Hypothalamus (tissue), 51 donors: ENCODE measurements around the gene WIPF1.

ENCODE experiments used
- DNase-seq, 51 donors: peaks; one replicate each; lab custom pipeline; 2025; lab: John Stamatoyannopoulos, UW

The WIPF1 gene, protein sequence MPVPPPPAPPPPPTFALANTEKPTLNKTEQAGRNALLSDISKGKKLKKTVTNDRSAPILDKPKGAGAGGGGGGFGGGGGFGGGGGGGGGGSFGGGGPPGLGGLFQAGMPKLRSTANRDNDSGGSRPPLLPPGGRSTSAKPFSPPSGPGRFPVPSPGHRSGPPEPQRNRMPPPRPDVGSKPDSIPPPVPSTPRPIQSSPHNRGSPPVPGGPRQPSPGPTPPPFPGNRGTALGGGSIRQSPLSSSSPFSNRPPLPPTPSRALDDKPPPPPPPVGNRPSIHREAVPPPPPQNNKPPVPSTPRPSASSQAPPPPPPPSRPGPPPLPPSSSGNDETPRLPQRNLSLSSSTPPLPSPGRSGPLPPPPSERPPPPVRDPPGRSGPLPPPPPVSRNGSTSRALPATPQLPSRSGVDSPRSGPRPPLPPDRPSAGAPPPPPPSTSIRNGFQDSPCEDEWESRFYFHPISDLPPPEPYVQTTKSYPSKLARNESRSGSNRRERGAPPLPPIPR

DNA sequence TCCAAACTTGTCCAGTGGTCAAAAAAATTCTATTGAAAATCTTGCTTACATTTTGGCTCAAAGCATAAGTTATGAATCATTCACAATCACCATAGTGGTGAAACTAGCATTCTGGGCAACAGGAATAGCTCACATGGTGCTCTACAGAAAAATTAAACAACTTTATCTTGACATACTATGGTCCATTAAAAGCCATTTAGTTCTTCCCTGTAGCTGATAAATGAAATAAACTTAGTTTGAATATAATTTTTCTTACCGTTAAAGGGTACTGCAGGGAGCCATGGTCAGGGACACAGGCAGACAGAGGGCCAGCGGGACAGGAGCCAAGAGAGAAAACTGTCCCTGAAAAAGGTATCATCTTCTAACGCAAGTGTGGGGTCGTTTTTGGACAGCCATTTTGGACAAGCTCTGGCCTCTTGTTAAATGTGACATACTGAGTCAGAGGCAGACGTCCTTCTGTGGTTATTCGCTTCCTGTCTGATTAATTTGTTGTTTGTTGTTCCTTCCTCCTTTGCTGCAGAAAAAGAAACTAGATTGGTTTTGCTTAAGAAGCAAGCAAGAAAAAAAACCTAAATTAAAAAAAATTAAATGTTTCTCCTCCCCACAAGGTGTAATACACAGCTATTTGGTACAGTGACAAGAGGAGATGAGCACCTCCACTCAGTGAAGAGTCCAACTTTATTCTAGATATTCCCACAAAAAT lies at the start of gene WIPF1:
WIPF1 (minus strand) TSS at position 460 of the 703 bp plus-strand sequence. CDS start 12,231 bp downstream, outside the sequence.
- no peak for DNase-seq

DNA sequence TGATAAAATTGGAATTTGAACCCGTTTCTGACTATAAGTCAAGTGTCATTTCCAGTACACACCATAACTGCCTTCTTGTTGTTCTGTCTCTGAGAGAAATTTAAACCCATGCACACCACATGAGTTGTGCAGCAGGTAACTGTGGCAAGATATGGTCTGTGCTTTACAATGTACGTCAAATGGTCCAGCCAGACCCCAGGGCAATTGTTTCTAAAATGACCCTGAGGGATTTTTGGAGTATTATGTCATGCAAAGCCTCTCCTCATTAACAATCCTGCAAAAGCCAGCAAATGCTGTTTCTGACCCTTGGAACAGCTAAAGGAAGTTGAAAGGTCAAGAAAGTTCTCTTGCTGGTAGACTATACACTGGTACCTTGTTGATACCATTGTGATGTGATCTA lies 47.7 kb upstream of the WIPF1 start:
- no peak for DNase-seq

DNA sequence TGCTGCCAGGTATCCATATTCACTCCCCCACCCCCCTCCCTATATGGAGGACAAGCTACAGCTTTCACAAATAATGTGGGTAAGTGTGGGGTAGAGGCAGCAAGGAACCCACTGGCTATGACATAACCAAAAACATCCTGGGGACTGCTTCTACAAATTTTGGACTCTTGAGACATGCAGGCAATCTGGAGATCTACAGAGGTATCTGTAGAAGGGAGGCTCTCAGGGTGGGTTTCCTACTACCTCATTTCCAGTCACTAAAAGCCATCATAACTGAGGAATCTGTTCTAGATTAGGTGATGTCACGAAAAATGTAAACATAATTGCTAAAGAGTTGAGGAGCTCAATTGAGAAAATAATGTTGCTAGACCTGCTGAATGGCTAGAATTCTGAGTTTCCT lies 46.8 kb upstream of the WIPF1 start:
- no peak for DNase-seq

DNA sequence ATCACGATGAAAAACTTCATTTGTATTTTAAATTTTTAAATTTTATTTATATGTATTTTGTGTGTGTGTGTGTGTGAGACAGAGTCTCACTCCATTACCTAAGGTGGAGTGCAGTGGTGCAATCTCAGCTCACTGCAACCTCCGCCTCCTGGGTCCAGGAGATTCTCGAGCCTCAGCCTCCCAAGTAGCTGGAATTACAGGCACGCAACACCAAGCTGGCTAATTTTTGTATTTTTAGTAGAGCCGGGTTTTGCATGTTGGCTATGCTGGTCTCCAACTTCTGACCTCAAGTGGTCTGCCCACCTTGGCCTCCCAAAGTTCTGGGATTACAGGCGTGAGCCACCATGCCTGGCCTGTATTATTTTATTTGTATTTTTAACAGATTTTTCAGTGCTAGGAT lies 45.8 kb upstream of the WIPF1 start:
- DNase-seq, result no peak

DNA sequence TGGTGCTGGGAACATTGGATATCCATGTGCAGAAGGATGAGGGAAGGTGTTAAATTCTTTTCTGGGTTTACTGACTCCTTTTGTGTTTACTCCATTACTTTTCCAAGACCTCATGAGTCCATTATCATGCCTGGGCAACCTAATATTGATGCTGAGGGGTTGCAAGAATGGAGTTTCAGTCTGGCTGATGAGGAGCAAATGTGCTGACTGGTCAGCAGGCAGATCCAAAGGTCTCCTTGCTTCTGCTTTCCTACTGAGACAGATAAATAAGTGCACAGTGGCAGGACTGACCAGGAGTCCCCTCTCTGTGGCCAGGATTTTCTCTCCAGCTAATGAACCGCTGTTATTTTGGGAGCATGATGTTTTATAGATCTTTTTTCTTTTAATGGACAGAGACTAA lies 43.6 kb upstream of the WIPF1 start:
- DNase-seq, result no peak

DNA sequence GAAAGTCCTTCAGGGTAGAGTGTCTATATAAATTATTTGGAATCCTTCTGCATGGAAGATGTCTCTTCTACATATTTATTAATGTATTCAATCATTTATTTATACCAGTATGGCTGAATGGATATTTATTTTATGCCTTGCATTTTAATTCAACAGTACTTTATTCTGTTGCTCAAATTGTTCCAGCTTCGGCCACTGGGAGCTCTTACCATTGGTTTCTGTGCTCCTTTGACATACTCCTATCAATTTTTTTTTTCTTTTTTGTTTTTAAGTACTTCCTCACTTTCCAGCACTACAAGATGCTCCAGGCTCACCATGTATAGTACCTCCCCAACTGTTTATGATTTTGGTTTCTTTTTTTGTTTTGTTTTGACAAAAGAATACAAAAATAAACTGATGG lies 39.4 kb upstream of the WIPF1 start:
- DNase-seq, result no peak

DNA sequence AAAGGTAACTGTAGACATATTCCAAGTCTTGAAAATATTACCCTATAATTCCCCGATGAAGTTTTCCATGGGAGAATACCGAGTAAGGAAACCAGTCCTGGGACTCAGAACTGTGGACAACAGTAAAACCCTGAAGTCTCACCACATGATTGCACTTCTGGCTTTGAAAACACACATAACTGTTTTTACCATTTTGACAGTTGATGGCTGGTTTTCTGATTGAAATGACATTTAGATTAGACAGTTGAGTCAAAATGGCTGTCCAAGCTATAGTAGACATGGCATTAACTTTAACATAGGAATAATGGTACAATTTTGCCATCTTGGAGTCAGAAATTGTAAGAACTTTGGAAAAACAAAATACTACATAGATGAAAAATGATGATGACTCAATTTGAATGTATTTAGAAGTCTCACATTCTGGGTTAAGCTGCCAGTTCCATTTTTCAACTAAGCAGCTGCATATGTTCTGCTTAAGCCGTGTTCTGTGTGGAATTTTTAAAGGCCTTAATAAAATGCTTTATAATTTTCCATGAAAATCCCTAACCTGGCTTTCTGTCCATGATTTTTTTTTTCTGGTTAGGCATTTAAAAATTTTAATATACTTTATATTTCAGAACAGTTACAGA lies 38.3 kb upstream of the WIPF1 start:
- no peak for DNase-seq

DNA sequence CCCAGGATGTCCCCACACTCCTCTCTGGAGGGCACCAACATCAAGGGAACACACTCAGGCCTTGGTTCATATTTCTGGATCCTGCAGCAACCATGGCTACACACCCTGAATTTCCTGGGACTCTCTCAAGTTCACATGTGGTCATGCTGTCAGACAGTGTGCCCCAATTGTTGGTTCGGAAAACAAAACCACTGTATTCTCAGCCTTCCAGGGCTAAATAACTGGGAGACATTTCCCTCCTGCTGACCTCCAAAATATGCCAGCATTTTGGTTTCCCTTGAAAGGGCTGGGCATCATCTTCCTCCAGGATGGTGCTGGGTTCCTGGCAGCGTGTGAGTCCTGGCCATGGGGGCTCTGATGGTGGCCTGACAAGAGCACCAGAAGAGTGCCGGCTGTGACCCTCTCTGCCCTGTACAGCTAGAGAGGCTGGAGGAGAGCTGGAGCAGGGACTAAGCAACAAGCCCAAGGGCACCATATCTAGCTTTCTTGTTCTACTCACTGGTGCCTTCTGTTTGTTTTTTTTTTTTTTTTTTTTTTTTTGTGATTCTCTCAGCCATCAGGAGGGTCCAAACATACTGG lies 37.5 kb upstream of the WIPF1 start:
- peak in 3 of 51 donors; percentile 11 to 14 (median 11) for DNase-seq

DNA sequence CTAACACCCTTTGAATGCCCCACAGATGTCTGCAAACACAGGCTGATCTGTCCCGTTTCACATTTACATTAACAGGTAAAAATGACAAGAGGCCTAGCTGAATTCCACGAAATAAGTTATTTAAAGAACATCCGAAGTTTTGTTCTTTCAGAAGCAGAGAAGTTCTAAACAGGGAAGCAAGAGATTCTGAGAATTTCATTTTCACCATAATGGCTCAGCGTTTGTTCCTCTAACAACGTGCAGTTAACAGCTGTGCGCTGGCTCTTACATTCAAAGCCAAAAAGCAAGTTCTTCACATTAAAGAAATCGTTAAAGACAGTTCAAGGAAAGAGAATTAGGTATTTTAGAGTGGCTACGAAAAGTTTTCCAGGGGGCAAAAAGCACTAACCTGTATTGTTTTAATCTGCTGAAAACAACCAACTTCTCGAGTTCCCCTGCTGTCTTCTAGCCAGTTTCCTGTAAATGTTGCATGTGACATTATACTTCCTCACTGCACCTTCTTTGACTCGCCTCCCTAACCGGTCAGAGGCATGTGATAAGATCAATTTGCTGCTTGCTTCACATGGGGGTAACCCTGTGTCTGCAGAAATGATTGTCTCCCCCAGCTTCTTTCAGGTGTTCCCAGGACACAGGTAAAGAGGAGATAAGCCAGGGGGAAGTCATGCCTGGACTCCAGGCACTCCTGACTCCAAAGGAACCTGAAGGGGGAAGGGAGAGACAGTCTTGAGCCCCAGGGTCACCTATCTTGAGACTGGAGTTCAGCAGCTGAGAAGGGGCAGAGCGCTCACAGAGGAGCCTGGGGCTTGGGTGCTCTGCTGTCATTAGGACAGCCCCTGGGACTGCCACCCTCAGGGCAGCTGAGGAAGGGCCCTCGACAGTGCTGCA lies 36.8 kb upstream of the WIPF1 start:
- peak in 4 of 51 donors; percentile 4 to 16 (median 12) for DNase-seq

DNA sequence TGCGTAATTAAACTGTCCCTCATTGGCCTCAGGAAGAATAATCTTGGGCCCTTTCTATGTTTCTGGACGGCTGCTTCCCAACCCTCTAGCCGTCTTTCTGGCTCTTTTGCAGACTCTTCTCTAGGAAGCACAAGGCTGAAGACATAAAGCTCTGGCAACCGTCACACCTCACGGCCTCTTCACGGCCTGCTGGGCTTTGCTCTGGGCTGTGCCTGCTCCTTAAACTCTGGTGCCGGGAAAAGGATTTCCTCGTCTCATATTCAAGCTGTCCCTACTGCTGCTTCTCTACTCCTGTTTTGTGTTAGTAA lies 36.0 kb upstream of the WIPF1 start:
- DNase-seq, result no peak

DNA sequence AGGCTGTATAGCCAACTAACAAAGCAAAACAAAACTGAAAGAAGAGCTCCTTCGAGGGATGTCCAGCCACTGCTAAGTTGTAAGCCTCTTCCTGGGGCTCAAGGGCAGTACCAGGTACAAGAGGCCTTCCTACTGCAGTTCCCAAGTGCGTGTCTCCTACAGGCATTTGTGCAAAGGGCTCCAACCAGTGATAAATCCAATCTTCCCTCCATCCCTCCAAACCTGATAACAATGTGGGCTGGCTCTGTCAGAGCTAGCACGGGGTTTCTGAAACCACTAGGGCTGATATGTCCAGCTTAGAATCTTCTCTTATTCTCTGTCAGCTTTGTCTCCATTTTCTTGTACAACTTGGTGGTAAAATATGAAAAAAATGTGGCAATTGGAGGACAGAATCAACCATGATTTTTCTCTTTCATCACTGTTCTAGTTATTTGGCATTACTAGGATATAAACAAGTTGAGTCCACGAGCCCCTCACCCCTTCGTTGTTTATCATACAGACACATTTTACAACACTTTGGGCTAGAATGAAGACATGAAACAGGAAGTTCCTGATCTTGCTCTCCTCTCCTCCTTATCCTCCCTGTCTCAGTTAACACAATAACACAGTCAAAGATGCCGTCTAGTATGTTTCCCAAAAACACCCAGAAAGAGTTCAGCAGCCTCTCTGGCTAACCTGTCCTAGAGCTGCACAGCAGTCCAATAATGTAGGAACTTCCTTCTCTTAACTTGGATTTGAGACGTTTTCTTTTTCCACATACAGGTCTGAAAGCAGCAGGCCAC lies 35.4 kb upstream of the WIPF1 start:
- no peak for DNase-seq

DNA sequence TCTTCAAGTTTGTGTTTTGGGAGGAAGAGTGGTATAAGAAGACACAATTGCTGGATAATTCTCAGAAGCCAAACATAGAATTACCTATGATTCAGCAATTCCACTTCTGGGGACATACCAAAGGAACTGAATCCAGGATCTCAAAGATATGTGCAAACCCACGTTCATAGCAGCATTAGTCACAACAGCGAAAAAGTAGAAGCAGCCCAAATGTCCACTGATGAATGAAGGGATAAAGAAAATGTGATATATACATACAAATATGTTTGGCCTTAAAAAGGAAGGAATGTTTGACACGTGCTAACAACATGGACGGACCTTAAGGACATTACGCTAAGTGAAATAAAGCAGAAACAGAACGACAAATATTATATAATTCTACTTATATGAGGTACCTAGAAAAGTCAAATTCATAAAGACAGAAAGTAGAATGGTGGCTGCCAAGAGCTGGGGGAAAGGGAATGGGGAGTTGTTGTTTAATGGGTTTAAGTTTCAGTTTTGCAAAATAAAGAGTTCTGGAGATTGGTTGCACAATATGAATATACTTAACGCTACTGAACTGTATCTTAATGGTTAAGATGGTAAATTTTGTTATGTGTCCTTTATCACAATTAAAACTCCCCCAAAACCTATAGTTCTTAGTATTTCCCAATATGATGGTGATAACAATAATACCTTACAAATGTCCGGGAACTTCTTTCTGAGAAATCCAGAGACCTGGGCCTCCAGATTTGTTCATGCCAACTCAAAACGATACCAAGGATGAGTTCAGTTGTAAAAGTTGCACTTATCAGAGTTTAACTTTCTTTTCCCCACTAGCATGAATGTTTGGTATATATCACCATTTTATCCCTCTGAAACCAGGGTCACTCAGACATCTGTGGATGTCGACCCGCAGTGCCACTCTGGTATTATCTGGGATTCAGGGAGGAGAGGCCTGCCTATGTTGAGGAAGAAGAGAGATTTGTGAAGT lies 33.7 kb upstream of the WIPF1 start:
- DNase-seq, result no peak

DNA sequence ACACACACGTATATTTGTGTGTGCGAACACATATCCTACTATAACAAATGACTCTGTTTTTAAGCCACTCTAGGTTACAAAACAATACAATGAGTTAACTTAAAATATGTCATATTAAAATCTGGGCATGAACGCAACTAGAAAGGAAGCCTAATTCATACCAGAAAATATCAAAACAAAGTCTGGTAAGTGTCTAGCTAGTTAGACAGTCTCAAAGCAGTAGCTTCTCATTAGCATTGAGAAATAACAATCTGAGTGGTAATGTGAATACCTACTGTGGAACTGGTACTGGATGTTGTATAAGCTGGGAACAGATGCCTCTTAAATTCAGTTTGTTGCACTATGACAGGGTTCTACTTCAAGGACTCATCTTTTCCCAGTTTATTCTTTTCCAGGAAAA lies 32.5 kb upstream of the WIPF1 start:
- DNase-seq, result no peak

DNA sequence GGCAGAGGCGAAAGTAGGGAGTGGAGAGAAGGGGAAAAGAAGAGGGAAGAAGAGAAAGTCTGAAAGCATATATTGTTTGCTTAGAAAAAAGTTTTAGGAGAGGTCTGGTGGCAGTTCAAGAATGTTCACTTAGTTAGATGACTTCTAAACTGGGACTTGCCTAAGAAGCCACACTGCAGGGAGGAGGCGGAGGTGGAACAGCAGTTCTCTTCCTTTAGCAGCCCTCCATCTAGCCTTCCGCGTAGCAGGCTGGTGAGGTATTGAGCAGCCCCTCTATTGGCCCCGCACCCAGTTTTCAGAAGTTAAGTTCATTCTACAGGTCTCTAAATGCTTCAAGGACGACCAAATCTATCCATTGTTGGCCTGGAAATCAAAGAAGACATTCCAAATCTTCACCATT lies 31.9 kb upstream of the WIPF1 start:
- no peak for DNase-seq

DNA sequence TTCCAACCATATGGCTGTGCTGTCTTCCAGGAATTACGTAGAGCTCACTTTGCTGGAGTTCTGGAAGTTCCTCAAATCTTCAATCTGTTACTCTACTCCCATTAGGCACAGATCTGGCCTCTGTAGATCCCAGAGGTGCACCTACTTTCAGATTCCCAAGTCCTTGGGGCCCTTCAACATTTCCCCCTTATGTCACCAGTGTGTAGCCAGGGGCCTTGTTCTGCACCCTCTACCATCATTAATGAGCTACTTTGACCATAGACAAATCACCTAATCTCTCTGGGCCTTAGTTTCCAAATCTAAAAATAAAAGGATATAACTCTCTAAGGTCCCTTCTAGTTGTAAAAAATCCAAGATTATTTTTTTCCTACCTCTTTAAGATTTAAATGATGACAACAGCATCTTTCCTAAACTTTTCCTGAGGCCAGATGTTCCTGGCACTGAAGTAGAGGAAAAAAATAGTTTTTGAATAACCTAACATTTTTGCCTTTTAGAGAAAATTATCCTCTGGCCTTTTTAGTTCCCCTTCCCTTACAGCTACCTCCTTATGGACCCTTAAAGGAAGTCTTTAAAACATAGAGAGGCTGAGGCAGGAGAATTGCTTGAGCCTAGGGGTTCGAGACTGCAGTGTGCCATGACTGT lies 31.0 kb upstream of the WIPF1 start:
- DNase-seq, result no peak

DNA sequence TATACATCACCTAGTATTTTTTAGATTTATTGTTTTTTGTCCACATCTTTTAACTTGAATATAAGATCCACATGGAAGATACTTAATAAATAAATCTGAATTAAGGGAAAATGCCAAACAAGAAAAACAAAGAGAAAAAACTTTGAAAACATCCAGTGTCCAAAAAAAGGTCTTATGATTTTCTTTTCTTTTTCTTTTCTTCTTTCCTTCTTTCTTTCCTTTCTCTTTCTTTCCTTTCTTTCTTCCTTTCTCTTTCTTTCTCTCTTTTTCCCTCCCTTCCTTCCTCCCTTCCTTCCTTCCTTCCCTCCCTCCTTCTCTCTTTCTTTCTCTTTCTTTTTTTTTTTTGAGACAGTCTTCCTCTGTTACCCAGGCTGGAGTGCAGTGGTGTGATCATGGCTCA lies 29.6 kb upstream of the WIPF1 start:
- no peak for DNase-seq

DNA sequence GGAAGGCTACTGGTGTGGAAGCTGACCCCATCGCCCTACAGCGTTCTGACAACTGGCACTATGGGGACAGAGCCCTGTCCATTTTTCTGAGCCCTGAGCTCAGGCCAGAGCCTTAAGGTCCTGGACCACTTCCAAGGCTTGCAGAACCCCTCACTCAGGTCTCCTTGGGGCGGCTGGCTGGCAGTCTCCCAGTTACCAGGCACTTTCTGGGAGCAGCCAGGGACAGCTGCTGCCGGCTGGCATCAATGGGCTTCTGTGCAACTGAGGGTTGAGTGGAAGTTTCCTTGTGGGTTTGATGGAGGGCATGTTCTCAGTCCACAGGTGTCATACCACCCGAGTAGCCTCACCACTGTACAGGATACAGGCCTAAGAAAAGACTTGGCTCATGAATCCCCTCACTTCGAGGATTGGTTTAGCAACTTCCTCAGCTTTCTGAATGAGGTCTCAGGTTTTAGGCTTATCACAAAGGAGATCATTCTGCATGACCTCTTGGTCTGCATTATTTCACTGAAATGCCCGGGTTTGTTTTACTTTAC lies 27.4 kb upstream of the WIPF1 start:
- peak in 8 of 51 donors; percentile 7 to 41 (median 20) for DNase-seq

DNA sequence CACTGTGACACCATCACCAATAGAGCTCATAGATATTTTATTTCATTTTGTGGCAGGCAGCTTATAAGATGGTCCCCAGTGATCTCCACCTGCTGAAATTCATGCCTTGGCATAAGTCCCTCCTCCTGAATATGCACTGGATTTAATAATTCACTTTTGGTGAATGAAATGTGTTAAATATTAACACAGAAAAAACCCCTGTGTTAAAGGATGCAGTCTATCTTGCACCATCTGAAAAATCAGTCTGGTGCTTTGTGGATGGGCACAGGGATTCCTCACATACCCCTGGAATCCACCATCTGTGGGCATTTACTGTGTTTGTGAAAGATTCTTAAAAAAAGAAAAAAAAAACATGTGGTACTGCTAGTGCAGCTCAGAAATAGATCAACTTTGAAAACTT lies 26.1 kb upstream of the WIPF1 start:
- no peak for DNase-seq
